Heart right ventricle (tissue), 16 donors: ENCODE results near the gene AP1B1. TPM values are rescaled to one million over a fixed set of nuclear protein-coding genes. Genes with fewer than 3 reads are reported as not detected.

ENCODE experiments used
- ATAC-seq, 8 donors: fragments of 200-7000 bp; cut with Tn5 transposase; one replicate each; pipeline ENCODE4 v1.9.1; 2020; ENCODE audit warnings: mild to moderate bottlenecking in 8 of 8, moderate library complexity in 8 of 8, moderate number of reproducible peaks in 1 of 8
- DNase-seq, 2 donors: peaks; one replicate each; pipeline ENCODE4 v3.0.0-alpha.2; 2020
- H3K27ac ChIP-seq, 10 donors: fragments of 200-600 bp; sonication (generic) in 2 of 10; one replicate each; pipeline versions ENCODE4 v1.5.0 to v1.8.0; 2020 to 2022; ENCODE audit warnings: mild to moderate bottlenecking in 3 of 10
- H3K27me3 ChIP-seq, 7 donors: fragments of 200-600 bp; one replicate each; pipeline ENCODE4 v1.8.0; 2021 to 2022; ENCODE audit warnings: mild to moderate bottlenecking in 2 of 7
- H3K36me3 ChIP-seq, 9 donors: fragments of 200-600 bp; sonication (generic) in 1 of 9; one replicate each; pipeline versions ENCODE4 v1.5.0 to v1.8.0; 2020 to 2022; ENCODE audit warnings: mild to moderate bottlenecking in 2 of 9
- H3K4me1 ChIP-seq, 9 donors: fragments of 200-600 bp; sonication (generic) in 1 of 9; one replicate each; pipeline versions ENCODE4 v1.5.0 to v1.8.0; 2020 to 2022; ENCODE audit warnings: mild to moderate bottlenecking in 4 of 9
- H3K4me3 ChIP-seq, 10 donors: fragments of 200-600 bp; sonication (generic) in 2 of 10; one replicate each; pipeline versions ENCODE4 v1.5.0 to v1.8.0; 2020 to 2022; ENCODE audit warnings: mild to moderate bottlenecking in 7 of 10, moderate library complexity in 2 of 10
- H3K9me3 ChIP-seq, 11 donors: fragments of 200-600 bp in 10 of 11; sonication (generic) in 2 of 11; one replicate each; pipeline versions ENCODE4 v1.5.0 to v1.8.0; 2013 to 2022; ENCODE audit warnings: mild to moderate bottlenecking in 2 of 11, control low read depth in 1 of 11, moderate library complexity in 1 of 11
- CTCF ChIP-seq, 9 donors: fragments of 200-600 bp; sonication (generic) in 2 of 9; IDR thresholded peaks; one replicate each; pipeline versions ENCODE4 v1.5.0 to v1.8.0; 2021 to 2022; ENCODE audit warnings: antibody characterized with exemption in 9 of 9, mild to moderate bottlenecking in 5 of 9, moderate library complexity in 1 of 9
- WGBS, 2 donors: extraction: QIAGEN DNeasy Blood & Tissue Kit; methylation state at CpG; one replicate each; pipeline ENCODE4 v1.1.7; 2013; ENCODE audit warnings: inconsistent platforms in 1 of 2; 5-methylcytosine and 5-hydroxymethylcytosine counted together
- intact Hi-C, 10 donors: fragments of 100-400 bp; cut with DNase I; formaldehyde crosslinking; loops; one replicate each; pipeline versions ENCODE4 v1.11.1 to v1.14.2; 2022
- polyA plus RNA-seq, 2 donors: library from polyadenylated mRNA; stranded (reverse); fragments of 200-250 nt; gene quantifications; one replicate each; pipeline ENCODE4 v1.2.3, GENCODE V29; 2013
- total RNA-seq, 10 donors: library from RNA; stranded (reverse); fragmentation: NEBNext Ultra II Directional in 3 of 10; extraction: Animal tissue kit (Norgen Biotek cat#: 25700) in 3 of 10; gene quantifications; one replicate each; pipeline versions ENCODE4 v1.2.1 to v1.2.4, GENCODE V29; 2021 to 2023
- donor health status: Arrhythmogenic right ventricular cardiomyopathy.
- donor health status: ischemic (EF 13 %, LVEDD 7.1; RV severe dilation, severe dysfunction).
- donor health status: healthy with polysubstance abuse.
- donor health status: DM: no; HTN: yes; CAD: no.
- donor health status: DM: no; HTN: no; CAD: no.
- donor health status: ischemic (EF 25% LVEDD 6.9; RV normal size, moderate dysfunction).
- donor health status: ischemic (EF 25% LVEDD 5.7; RV mildly dilated, moderate dysfunction).
- donor health status: healthy.
- donor health status: DM: yes; HTN: yes; CAD: no.
- donor health status: Ischemic cardiomyopathy.
- donor health status: ischemic (EF 35%, LVEDD 5.7; RV mildly dilated, moderate dysfunction).
- donor health status: nonischemic (EF 11% LVEDD 7.7; RV severe dilation, severe dysfunction).
- donor health status: DM: yes; HTN: yes; CAD: no.
- donor health status: PGD.
- donor health status: ischemic (EF 29% LVEDD 5.4; RV normal size, mild dysfunction).
- donor health status: nonischemic (EF 23%, LVEDD 6.1; RV moderate dilation, normal function).

The AP1B1 gene
- total and polyA plus RNA-seq, 12 donors = 18.4 to 51.5 (median 29.0) TPM

GRCh38 chr22:29397791-29398190 lies 9.4 kb upstream of the AP1B1 start:
- no peak for ATAC-seq
- WGBS, 2 donors = 85 to 88% methylated on average over 6 of the region's 6 CpGs
- peaks cover 0 to 13% (median 4%) of the 10 kb centered on the region in 9 donors for H3K4me1 ChIP-seq
- H3K9me3 ChIP-seq = no peaks in the 10 kb centered on the region
- peaks cover 0 to 4% (median 0%) of the 10 kb centered on the region in 7 donors for H3K27me3 ChIP-seq
- H3K36me3 ChIP-seq = no peaks in the 10 kb centered on the region
- DNase-seq = no peak
- intact Hi-C loops = loop anchor here (5.0 to 10.0 kb wide), 4 partner anchors 125 to 687 kb away; partner anchors contain the start of gene HORMAD2 (in 1 of the 10)
- no peak for TF ChIP-seq CTCF (IDR thresholded peaks at IDR 0.05)
- H3K4me3 ChIP-seq = no peak overlapping the region
- H3K27ac ChIP-seq = no peak overlapping the region

- WGBS, 2 donors = 44 to 61% methylated on average over 2 of the region's 2 CpGs
- TF ChIP-seq CTCF (IDR thresholded peaks at IDR 0.05) = no peak
These were observed 7.8 kb upstream of the AP1B1 start for GRCh38 chr22:29396126-29396525.

GRCh38 chr22:29394931-29395581 lies 6.7 kb upstream of the AP1B1 start:
- peak; percentile 53 to 67 for DNase-seq
- TF ChIP-seq CTCF (IDR thresholded peaks at IDR 0.05) = peak; percentile 56 to 89 (median 81)
- 9 to 12% methylated on average over 10 of the region's 10 CpGs for WGBS, 2 donors
- Histone ChIP-seq H3K4me3 (no peak overlapping the region), H3K9me3 (no peaks in the 10 kb centered on the region), H3K4me1 (peaks cover 0 to 15% (median 4%) of the 10 kb centered on the region in 9 donors), H3K27ac (no peak overlapping the region), H3K27me3 (no peaks in the 10 kb centered on the region), H3K36me3 (no peaks in the 10 kb centered on the region)
- intact Hi-C loops = loop anchor here (1.0 to 10.0 kb wide), 5 partner anchors 127 to 690 kb away; partner anchors contain the start of gene HORMAD2 (in 1 of the 10)
- ATAC-seq = peak; percentile 75 to 93 (median 86)

More at GRCh38 chr22:29396126-29396525, 7.8 kb upstream of the AP1B1 start:
- H3K9me3 ChIP-seq = no peaks in the 10 kb centered on the region
- H3K27ac ChIP-seq = no peak overlapping the region
- H3K27me3 ChIP-seq = no peaks in the 10 kb centered on the region
- H3K4me1 ChIP-seq = peaks cover 0 to 15% (median 4%) of the 10 kb centered on the region in 9 donors
- H3K4me3 ChIP-seq = no peak overlapping the region
- intact Hi-C loops = loop anchor here (5.0 to 10.0 kb wide), 4 partner anchors 126 to 689 kb away; partner anchors contain the start of gene HORMAD2 (in 1 of the 10)
- ATAC-seq (no peak), DNase-seq (no peak)
- H3K36me3 ChIP-seq = no peaks in the 10 kb centered on the region

- no peak overlapping the region for H3K4me3 ChIP-seq
- WGBS, 2 donors = 83 to 94% methylated on average over 2 of the region's 2 CpGs
- H3K4me1 ChIP-seq = peaks cover 4 to 24% (median 12%) of the 10 kb centered on the region in 9 donors
- no peaks in the 10 kb centered on the region for H3K36me3 ChIP-seq
- no peak for DNase-seq
- no peaks in the 10 kb centered on the region for H3K9me3 ChIP-seq
- intact Hi-C loops = loop anchor here in 2 of 10 donors (10.0 kb wide), 2 partner anchors 132 to 692 kb away; partner anchors contain the start of gene HORMAD2 (in 1 of the 2)
- ATAC-seq = no peak
- H3K27ac ChIP-seq = no peak overlapping the region
- no peaks in the 10 kb centered on the region for H3K27me3 ChIP-seq
- no peak for TF ChIP-seq CTCF (IDR thresholded peaks at IDR 0.05)
These were observed 4.7 kb upstream of the AP1B1 start for GRCh38 chr22:29393019-29393608.
